Measurements from ENCODE around the gene MCRIP1. TPM values are rescaled to one million over a fixed set of nuclear protein-coding genes. Genes with fewer than 3 reads are reported as not detected.

Gene MCRIP1
- total and polyA plus RNA-seq, 9 of the 15 experiments (the other 6 are each of a cell fraction or from before 2014, with no cell fraction given) = 0.39 to 35.8 (median 9.7) TPM

GRCh38 chr17:81844327-81844851 lies 11.3 kb upstream of the MCRIP1 start:
- Histone ChIP-seq H3K79me2 (ENCODE audit: control insufficient read depth, insufficient read depth, low read length) (no peaks in the 10 kb centered on the region), H3K4me2 (ENCODE audit: insufficient read depth, low read length) (no peak overlapping the region), H4K20me1 (replicated peaks; ENCODE audit: control insufficient read depth, insufficient read depth, low read length) (peaks cover 13% of the 10 kb centered on the region), H3K27me3 (ENCODE audit: control insufficient read depth in 2 of 2, insufficient read depth in 2 of 2, low read length in 2 of 2) (no peaks in the 10 kb centered on the region), H3K27ac (ENCODE audit: extremely low read depth, low read depth, low read length) (no peak overlapping the region), H3K4me1 (replicated peaks in 1 of 2; ENCODE audit: control insufficient read depth in 2 of 2, insufficient read depth in 2 of 2, low read length in 2 of 2) (peaks cover 0 to 45% of the 10 kb centered on the region in 2 experiments; a peak in 2 of 5 replicates), H3K9me1 (ENCODE audit: control insufficient read depth, insufficient read depth, low read length) (no peaks in the 10 kb centered on the region), H2AFZ (ENCODE audit: low read depth, low read length) (no peak overlapping the region), H3K9me3 (replicated peaks; ENCODE audit: control insufficient read depth, insufficient read depth, low read depth, low read length) (no peaks in the 10 kb centered on the region), H3K36me3 (ENCODE audit: control insufficient read depth, insufficient read depth, low read length) (peaks cover 63% of the 10 kb centered on the region; the same call in 2 of the 3 replicates), H3K9ac (ENCODE audit: insufficient read depth in 1 of 2, low read depth in 2 of 2, low read length in 2 of 2) (no peak overlapping the region; a peak in 1 of 4 replicates), H3K4me3 (no peak overlapping the region)
- 96% methylated on average over 12 of the region's 14 CpGs for WGBS (ENCODE audit: insufficient coverage, low coverage, missing lambda C conversion rate)
- DNase-seq (ENCODE audit: extremely low read depth in 1 of 4, low spot score in 3 of 4) (no peak), FAIRE-seq (no peak), ATAC-seq (no peak)
- in situ Hi-C loops (cut with MboI) = no loop called here
- ChIA-PET CTCF (ENCODE audit: low intra/inter-chr PET ratio) (no interaction called here), POLR2A (interaction anchor here (0.9 to 8.0 kb wide), 8 partner anchors 9 to 25 kb away, joined by 3 to 85 read pairs (median 8); partner anchors contain the start of genes MCRIP1 and P4HB)
- no TSS peak for BruUV-seq (replicated peaks)
- intact Hi-C loops (cut with micrococcal nuclease) = no loop called here
- TF ChIP-seq SNRNP70 (optimal IDR thresholded peaks at IDR 0.05; ENCODE audit: low read depth, low read length) (no peak), ZKSCAN1 (IDR thresholded peaks at IDR 0.05; ENCODE audit: low read depth, low read length) (no peak), MEF2A (IDR thresholded peaks at IDR 0.05; ENCODE audit: control insufficient read depth, low read depth, low read length) (no peak), CEBPB (tag; IDR thresholded peaks at IDR 0.05) (no peak), ARID3A (IDR thresholded peaks at IDR 0.05; ENCODE audit: borderline replicate concordance, low read depth, low read length) (no peak), HIVEP1 (CRISPR knock-in tag; IDR thresholded peaks at IDR 0.05) (no peak), THRB (CRISPR knock-in tag; conservative IDR thresholded peaks at IDR 0.05) (no peak), NR0B1 (IDR thresholded peaks at IDR 0.05; ENCODE audit: partially characterized antibody) (no peak), NONO (IDR thresholded peaks at IDR 0.05; ENCODE audit: low read depth in 2 of 2, low read length in 1 of 2) (no peak), RREB1 (CRISPR knock-in tag; IDR thresholded peaks at IDR 0.05) (no peak)

All from K562 (cell line).